ENCODE results near the gene CELSR1. TPM values are rescaled to one million over a fixed set of nuclear protein-coding genes. Genes with fewer than 3 reads are reported as not detected.

The CELSR1 gene
- total RNA-seq, 1 donor from 2014 or later, result 32.9 TPM

GRCh38 chr22:46577368-46578249 lies 40.2 kb upstream of the CELSR1 start:
- no peaks in the 10 kb centered on the region for H3K9me3 ChIP-seq
- no peak for DNase-seq (ENCODE audit: extremely low spot score in 2 of 2)
- H3K36me3 ChIP-seq, result no peaks in the 10 kb centered on the region
- peak overlapping the region; percentile 63 to 65 for H3K4me3 ChIP-seq
- H3K4me1 ChIP-seq, result peaks cover 61% of the 10 kb centered on the region
- no peaks in the 10 kb centered on the region for H3K27me3 ChIP-seq
- TF ChIP-seq, protein P1, sequence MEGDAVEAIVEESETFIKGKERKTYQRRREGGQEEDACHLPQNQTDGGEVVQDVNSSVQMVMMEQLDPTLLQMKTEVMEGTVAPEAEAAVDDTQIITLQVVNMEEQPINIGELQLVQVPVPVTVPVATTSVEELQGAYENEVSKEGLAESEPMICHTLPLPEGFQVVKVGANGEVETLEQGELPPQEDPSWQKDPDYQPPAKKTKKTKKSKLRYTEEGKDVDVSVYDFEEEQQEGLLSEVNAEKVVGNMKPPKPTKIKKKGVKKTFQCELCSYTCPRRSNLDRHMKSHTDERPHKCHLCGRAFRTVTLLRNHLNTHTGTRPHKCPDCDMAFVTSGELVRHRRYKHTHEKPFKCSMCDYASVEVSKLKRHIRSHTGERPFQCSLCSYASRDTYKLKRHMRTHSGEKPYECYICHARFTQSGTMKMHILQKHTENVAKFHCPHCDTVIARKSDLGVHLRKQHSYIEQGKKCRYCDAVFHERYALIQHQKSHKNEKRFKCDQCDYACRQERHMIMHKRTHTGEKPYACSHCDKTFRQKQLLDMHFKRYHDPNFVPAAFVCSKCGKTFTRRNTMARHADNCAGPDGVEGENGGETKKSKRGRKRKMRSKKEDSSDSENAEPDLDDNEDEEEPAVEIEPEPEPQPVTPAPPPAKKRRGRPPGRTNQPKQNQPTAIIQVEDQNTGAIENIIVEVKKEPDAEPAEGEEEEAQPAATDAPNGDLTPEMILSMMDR (IDR thresholded peaks at IDR 0.05), result no peak
- TF ChIP-seq POLR2A (IDR thresholded peaks at IDR 0.05), result no peak
- TF ChIP-seq POLR2AphosphoS5 (IDR thresholded peaks at IDR 0.05; ENCODE audit: insufficient read depth in 1 of 2, low read depth in 1 of 2), result no peak
- peak overlapping the region; percentile 70 for H3K27ac ChIP-seq
- intact Hi-C loops (cut with DNase I), result loop anchor here (5.0 kb wide), 1 partner anchor 160 kb away; the partner anchor contains the start of gene CERK

GRCh38 chr22:46576556-46577367 lies 39.3 kb upstream of the CELSR1 start:
- Histone ChIP-seq H3K4me1 (peaks cover 55% of the 10 kb centered on the region), H3K36me3 (no peaks in the 10 kb centered on the region), H3K27ac (peak overlapping the region; percentile 70), H3K9me3 (no peaks in the 10 kb centered on the region), H3K4me3 (peak overlapping the region; percentile 63 to 65), H3K27me3 (no peaks in the 10 kb centered on the region)
- DNase-seq (ENCODE audit: extremely low spot score in 2 of 2), result no peak
- TF ChIP-seq POLR2AphosphoS5 (IDR thresholded peaks at IDR 0.05; ENCODE audit: insufficient read depth in 1 of 2, low read depth in 1 of 2), result no peak
- TF ChIP-seq, protein P1 (IDR thresholded peaks at IDR 0.05), result no peak
- TF ChIP-seq POLR2A (IDR thresholded peaks at IDR 0.05), result no peak
- intact Hi-C loops (cut with DNase I), result loop anchor here (5.0 kb wide), 1 partner anchor 161 kb away; the partner anchor contains the start of gene CERK

- Histone ChIP-seq H3K36me3 (no peaks in the 10 kb centered on the region), H3K9me3 (no peaks in the 10 kb centered on the region), H3K4me1 (peaks cover 48% of the 10 kb centered on the region), H3K4me3 (peak overlapping the region; percentile 48 to 62), H3K27me3 (no peaks in the 10 kb centered on the region), H3K27ac (peak overlapping the region; percentile 50)
- TF ChIP-seq POLR2AphosphoS5 (IDR thresholded peaks at IDR 0.05; ENCODE audit: insufficient read depth in 1 of 2, low read depth in 1 of 2) (no peak), POLR2A (IDR thresholded peaks at IDR 0.05) (no peak)
- TF ChIP-seq, protein P1 (IDR thresholded peaks at IDR 0.05), result no peak
- no peak for DNase-seq (ENCODE audit: extremely low spot score in 2 of 2)
- intact Hi-C loops (cut with DNase I), result loop anchor here (5.0 kb wide), 1 partner anchor 161 kb away; the partner anchor contains the start of gene CERK
Observed at GRCh38 chr22:46575911-46576555, 38.6 kb upstream of the CELSR1 start.

GRCh38 chr22:46574993-46575910 lies 37.8 kb upstream of the CELSR1 start:
- H3K4me1 ChIP-seq, result peaks cover 40% of the 10 kb centered on the region
- H3K27ac ChIP-seq, result no peak overlapping the region
- TF ChIP-seq, protein P1 (IDR thresholded peaks at IDR 0.05), result no peak
- TF ChIP-seq POLR2A (IDR thresholded peaks at IDR 0.05) (no peak), POLR2AphosphoS5 (IDR thresholded peaks at IDR 0.05; ENCODE audit: insufficient read depth in 1 of 2, low read depth in 1 of 2) (peak in 1 of 2 donors; percentile 27)
- no peak overlapping the region for H3K4me3 ChIP-seq
- no peaks in the 10 kb centered on the region for H3K9me3 ChIP-seq
- DNase-seq (ENCODE audit: extremely low spot score in 2 of 2), result no peak
- intact Hi-C loops (cut with DNase I), result loop anchor here (5.0 kb wide), 1 partner anchor 162 kb away; the partner anchor contains the start of gene CERK
- H3K36me3 ChIP-seq, result no peaks in the 10 kb centered on the region
- H3K27me3 ChIP-seq, result no peaks in the 10 kb centered on the region

All from vagina (tissue), 2 donors.